Activated CD4-positive, CD25-positive, alpha-beta regulatory T cell treated with anti-CD3 and anti-CD28 coated beads, Interleukin-2, amount 50 U/mL, for 24 hours (primary cell): ENCODE measurements around the gene DPF3.
"Not testable (repeated sequence)": the region's sequence is repeated elsewhere in the genome, so short reads cannot be mapped to it uniquely, and the experiment has no call there.

ENCODE experiments used
- ATAC-seq, 2 donors: fragments of 150-1000 bp; cut with Tn5 transposase; one replicate each; pipeline ENCODE4 v1.10.0; 2021; ENCODE audit warnings: mild to moderate bottlenecking in 1 of 2, moderate library complexity in 1 of 2

DPF3 gene

GRCh38 chr14:72758993-72759392 is 134.9 kb downstream of the DPF3 start:
- ATAC-seq = no peak

DNA sequence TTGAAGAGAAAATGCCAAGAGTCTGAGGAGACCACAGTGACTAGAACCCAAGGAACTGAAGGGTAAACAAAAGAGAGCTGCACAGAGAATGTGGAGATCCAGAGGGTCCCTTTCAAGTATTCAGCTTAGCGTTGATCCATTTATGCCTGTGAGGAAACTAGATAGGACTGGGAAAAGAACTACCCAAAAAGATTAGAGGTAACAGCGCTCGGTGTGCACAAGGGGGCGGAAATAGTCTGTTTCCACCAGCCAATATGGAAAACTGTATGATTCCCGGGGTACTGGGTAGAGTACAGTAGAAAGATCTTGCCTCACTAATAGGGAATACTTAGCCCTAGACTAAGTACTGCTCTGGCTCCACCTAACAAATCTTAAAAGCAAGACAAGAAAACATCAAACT is 135.5 kb downstream of the DPF3 start:
- no peak for ATAC-seq

GRCh38 chr14:72756967-72757366 is 136.9 kb downstream of the DPF3 start:
- no peak for ATAC-seq

DNA sequence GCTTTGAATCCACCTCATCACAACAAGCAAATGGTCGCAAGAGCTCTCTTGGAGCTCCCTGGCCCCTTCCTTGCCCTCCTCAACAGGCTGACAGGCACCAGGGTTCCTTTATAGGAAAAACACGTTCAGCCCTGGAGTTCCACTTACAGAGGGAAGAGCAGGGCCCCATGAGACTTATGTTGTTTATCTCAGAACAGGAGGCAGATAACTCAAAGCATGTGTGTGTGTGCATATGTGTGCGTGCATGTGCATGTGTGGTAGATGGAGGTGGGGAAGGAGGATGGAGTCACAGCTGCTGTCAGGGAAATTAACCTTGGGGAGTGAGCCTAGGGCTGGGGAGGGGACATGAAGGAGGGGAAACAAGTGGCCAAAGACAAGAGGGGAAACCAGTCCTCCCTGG is 138.1 kb downstream of the DPF3 start:
- no peak for ATAC-seq

DNA sequence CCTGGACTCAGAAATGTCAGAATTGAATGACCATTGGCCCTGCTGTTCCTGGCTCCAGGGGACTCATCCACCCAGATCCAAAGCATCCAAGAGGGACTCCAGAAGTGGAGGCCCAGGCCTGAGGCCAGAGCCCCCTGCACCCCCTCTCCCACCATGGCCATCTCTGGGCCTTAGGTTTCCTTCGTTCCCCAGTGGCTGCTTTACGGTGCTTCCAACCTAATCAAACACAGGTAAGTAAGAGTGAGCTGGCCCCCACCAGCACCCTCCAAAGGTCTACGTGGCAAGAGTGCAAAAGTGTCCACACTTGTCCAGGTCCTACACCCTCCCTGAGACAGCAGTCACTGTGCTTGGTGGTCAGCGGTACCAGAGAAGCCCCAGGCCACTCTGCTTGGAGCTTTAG is 139.0 kb downstream of the DPF3 start:
- ATAC-seq = no peak

- no peak for ATAC-seq
Measured at GRCh38 chr14:72753879-72754400, 140.0 kb downstream of the DPF3 start.

DNA sequence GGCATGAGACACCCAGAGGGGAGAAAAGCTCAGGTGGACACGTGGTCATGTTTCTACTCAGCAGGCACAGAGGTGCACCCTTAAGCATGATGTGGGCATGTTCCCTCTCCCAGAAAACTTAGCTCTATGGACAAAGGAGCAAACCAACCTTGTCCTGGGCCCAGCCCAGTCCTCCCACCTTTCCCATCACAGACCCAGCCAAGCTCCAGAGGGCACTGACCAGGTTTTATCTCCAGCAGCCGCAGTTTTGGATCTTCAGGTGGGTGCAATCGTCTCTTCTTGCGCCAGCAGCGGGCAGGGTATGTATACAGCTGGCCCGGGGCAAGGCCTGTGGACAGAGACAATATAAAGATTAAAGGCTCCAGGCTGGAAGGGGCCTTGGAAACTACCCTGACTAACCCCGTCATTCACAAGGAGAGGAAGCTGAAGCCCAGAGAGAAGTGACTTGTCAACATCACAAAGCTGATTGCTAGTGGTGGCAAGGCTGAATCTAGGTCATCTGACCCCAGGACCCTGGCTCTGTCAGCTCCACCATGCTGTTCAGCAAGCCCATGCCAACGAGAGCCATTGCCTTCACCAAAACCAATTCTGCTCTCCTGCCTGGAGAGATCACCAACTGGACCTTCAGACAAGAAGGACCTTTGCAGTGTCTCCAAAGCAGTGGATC is 140.7 kb downstream of the DPF3 start:
- ATAC-seq = no peak

DNA sequence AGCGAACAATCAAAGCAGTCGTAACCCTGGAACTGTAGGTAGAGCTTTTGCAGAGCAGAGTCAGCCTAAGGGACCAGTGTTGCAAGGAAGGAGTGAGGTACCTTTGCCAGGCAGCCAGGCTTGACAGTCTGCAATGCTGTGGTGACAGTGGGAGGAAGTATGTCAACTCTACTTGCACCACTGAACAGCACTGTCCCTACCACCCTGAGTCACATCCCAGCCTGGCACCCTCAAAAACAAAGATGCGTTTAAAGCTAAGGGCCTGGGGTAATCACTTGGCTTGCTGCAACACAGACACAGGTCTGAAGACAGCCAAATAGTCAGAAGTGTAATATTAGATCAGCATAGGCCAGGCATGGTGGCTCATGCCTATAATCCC is 141.9 kb downstream of the DPF3 start:
- ATAC-seq = no peak

DNA sequence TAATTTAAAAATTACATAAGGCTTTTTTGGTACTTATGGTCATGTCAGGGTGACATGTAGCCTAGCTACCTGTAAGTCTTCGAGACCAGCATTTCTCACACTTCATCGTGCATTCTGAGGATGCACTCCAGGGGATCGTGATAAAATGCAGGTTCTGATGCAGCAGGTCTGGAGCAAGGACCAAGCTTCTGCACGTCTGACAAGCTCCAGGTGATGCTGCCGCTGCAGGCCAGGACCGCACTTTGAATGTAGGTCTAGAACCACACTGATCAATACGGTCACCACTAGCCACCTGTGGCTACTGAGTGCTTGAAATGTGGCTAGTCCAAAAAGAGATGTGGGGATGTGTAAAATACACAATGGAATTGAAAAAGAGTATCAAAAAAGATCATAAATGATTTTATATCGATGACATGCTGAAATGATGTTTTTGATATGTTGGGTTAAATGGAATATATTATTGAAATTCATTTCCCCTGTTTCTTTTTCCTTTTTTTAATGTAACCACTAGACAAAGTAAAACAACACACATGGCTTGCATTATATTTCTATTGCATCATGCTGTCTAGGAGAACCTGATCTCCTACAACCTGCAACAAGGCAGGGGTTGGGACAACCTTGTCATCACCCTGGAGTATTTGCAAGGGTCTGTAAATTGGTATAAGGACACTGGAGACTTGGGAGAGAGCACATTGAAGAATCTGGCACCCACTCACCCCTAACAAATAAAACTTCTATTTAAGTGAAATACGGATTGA is 142.4 kb downstream of the DPF3 start:
- ATAC-seq = no peak

- not testable (repeated sequence) for ATAC-seq
Measured at GRCh38 chr14:72748921-72749320, 145.0 kb downstream of the DPF3 start.

DNA sequence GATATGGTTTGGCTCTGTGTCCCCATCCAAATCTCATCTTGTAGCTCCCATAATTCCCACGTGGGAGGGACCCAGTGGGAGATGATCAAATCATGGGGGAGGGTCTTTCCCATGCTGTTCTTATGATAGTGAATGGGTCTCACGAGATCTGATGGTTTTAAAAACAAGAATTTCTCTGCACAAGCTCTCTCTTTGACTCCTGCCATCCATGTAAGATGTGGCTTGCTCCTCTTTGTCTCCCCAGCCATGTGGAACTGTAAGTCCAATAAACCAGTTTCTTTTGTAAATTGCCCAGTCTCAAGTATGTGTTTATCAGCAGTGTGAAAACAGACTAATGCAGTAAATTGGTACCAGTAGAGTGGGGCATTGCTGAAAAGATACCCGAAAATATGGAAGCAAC is 146.2 kb downstream of the DPF3 start:
- no peak for ATAC-seq

DNA sequence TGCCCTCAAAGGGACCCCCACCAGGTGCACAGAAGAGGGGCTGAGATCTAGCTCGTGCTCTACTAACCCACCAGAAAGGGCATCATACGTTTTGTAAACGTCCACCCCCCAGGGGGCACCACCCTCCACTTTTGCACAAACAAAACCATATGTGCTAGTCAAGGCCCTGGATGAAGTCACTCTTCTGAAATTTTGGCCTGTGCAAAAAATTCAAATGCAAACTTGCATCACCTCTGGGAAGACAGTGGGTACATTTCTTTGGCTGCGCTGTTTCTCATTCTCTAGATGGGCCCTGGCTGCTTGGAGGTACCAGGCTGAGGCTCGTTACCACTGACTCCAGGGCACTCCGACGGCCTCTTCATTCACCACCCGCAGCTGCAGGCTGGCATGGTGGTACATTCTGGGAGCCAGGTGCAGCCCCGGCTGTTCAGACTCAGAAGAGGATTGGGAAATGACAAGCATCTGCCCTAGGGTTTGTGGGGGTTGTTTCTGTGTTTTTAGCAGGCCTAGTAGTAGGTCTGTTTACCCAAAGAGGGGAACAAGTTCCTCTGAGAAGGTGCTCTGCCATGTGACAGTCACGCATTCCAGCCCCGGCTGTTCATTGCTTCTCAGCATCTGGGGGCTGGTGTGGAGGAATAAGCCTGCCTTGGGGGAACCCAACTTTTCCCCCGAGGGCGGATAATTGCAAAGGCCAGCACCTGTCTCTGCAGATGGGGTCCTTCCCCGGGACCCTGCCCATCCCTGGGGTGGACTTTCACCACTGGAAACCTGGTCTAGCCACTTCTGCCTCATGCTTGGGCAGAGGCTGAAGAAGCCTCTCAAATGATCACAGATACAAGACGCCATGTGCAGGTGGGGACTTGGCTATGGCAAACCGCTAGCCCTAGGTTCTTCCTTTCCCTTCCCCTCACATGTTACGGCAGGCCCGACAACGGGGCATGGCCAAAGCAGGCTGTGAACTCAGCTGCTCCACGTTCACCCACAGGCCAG is 147.6 kb downstream of the DPF3 start:
- ATAC-seq = no peak

GRCh38 chr14:72745546-72745945 is 148.4 kb downstream of the DPF3 start:
- no peak for ATAC-seq

DNA sequence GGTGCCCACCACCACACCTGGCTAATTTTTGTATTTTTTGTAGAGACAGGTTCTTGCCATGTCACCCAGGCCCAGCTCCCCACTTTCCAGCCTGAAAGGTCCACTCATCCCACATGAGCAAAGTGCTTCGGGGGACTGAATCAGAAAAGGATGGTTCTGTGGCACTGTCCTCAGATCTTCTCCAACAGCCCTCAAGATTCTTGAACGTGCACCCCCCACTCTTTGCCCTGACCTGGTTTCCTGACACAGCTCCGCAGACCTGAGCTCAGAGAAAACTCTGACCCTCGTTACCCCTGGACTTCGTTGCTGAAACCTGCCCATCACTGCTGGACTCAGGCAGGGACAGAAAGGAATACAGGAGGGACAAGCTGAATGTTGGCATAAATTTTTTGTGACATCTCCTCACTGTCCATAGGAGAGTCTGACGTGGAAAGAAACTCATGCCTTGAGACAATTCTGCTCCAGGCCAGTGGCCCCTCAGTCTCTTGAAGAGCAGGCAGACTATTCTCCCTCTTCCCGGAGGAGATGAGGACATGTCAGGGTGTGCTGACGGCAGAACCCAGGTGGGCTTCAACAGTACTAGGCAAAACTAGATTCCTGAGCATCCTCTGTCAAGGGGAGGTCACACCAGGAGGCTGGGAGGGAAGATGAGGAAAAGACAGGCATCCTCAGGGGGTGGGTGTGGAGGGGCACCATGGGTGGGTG is 149.3 kb downstream of the DPF3 start:
- no peak for ATAC-seq

DNA sequence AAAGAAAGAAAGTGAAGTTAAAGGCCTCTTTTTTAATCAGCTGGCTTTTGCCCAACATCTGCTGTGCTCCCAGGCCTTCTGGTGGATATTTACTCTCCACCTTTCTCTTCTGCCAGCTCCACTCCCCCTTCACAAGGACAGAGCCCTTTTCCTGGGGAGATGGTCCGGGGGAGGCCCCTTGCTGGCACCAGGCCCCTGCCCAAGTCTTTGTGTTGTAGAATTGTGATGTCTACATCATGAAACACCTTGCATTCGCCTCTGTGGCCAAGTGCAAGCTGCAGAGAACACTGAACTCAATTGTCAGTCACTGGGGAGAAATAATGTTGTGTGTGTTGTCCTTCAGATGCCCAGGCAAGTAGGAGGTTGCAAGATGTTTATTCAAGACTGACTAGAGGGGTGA is 150.3 kb downstream of the DPF3 start:
- ATAC-seq = no peak

DNA sequence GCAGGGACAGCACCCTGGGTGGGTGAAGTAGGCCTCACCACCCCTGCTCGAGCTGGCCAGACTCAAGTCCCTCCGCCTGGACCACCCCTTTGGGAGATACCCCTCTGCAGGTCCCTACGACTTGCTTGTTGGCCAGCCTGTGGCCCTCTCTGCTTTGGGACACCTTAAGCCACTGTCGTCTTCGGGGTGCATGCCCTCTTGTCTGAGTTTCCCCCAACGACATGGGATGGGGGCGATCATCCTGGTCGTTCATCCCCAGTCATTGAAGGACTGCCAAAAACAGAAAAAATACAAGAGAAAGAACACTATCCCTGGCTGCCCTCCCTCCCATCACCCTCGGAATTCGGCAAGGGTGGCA is 151.1 kb downstream of the DPF3 start:
- no peak for ATAC-seq

DNA sequence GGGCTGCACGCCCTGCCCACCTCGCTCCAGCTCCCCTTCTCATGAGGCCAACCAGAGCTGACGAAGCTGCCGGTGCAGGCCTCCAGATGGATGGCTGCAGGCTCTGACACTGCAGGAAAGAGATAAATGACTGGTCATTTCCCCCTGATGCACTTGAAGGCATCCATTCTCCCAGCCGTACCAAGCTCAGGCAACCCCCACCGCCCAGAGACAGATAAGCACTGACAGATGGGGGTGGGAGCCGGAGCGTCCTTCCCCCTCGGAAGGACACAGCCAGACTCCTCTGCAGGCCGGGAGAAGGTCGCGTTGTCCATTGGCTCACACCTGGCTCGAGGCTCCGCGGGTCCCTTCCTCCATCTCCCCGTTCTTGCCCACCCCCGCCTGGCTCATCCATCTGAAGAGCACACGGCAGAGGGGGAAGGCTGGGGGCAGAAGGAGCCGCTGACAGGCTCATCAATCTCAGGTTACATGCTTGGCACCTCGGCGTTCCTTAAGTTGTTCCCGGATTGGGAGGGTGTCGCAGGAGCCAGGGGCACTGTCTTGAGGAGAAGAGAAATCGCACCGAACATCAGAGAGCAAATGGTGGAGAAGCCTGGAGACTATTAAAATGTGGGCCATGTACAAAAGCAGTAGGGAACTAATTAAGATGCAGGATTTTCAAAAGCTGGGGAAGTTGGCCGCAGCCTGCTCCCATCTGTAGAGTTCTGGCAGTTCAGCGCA is 151.6 kb downstream of the DPF3 start:
- no peak for ATAC-seq

DNA sequence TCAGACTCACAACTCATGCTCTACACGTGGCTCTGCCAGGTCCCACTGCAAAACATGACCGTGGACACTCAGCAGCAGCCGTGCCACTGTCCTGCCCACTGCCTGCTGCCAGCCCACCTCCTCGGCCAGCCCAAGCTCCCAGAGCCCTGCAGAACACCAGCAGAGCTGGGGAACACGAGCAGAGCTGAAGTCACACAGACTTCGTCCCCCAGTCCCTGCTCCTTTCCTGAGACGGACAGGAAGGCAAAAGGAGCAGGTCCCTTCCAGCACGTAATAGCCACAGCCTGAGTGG is 152.1 kb downstream of the DPF3 start:
- ATAC-seq = no peak

GRCh38 chr14:72740966-72741825 is 152.7 kb downstream of the DPF3 start:
- ATAC-seq = no peak

- no peak for ATAC-seq
Measured at GRCh38 chr14:72740504-72740961, 153.4 kb downstream of the DPF3 start.
